ENCODE measurements around the gene HAL. TPM values are rescaled to one million over a fixed set of nuclear protein-coding genes. Genes with fewer than 3 reads are reported as not detected.

The HAL gene
- total RNA-seq, 2 donors from 2014 or later, result 1.6 TPM; not detected in 1

DNA sequence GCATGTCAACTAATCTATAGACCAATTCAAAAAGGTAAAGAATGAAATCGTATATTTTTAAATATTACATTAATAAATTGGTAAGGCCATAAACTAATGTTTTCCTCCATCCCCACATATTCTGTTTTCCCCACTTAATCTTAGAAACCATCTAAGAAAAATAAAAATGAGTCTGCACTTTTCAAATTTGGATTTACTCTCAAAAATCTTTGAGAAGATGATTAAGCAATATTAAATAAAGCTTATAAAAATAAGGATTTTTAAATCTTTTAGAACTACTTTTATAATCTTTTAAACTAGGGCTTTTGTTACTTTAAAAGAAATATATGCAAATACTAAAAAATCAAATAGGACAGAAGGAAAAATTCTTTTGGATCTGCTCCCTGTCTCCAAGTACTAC is 10.6 kb upstream of the HAL start:
- H3K4me3 ChIP-seq, result no peak overlapping the region
- H3K27ac ChIP-seq, result no peak overlapping the region
- no peaks in the 10 kb centered on the region for H3K27me3 ChIP-seq (replicated peaks; ENCODE audit: insufficient read depth)
- peaks cover 56% of the 10 kb centered on the region for H3K36me3 ChIP-seq
- no peaks in the 10 kb centered on the region for H3K9me3 ChIP-seq
- TF ChIP-seq, protein P1, sequence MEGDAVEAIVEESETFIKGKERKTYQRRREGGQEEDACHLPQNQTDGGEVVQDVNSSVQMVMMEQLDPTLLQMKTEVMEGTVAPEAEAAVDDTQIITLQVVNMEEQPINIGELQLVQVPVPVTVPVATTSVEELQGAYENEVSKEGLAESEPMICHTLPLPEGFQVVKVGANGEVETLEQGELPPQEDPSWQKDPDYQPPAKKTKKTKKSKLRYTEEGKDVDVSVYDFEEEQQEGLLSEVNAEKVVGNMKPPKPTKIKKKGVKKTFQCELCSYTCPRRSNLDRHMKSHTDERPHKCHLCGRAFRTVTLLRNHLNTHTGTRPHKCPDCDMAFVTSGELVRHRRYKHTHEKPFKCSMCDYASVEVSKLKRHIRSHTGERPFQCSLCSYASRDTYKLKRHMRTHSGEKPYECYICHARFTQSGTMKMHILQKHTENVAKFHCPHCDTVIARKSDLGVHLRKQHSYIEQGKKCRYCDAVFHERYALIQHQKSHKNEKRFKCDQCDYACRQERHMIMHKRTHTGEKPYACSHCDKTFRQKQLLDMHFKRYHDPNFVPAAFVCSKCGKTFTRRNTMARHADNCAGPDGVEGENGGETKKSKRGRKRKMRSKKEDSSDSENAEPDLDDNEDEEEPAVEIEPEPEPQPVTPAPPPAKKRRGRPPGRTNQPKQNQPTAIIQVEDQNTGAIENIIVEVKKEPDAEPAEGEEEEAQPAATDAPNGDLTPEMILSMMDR (IDR thresholded peaks at IDR 0.05), result no peak
- DNase-seq (ENCODE audit: low spot score), result no peak
- H3K4me1 ChIP-seq (ENCODE audit: control insufficient read depth in 1 of 2, low read depth in 2 of 2), result no peaks in the 10 kb centered on the region
- no peak for ATAC-seq (ENCODE audit: insufficient number of reproducible peaks, low FRiP score, low read depth)

DNA sequence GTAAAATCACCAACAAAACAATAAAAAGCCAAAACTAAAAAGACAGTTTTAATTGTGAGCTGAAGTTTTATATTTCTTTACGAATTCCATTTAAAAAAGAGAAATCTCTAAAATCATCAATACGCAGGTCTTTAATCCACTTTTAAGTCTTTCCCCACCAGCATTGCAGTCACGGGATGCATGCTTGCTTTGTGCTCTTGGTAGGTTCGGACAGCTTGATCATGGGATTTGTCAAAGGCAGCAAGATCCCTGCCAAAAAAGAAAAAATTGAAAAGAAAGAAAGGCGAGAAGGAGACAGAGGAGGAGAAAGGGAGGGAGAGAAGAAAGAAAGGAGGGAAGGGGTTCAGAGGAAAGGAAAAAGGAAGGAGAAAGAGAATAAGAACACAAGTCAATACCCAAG is 4.7 kb upstream of the HAL start:
- TF ChIP-seq, protein P1 (IDR thresholded peaks at IDR 0.05), result no peak
- Histone ChIP-seq H3K4me3 (no peak overlapping the region), H3K27ac (no peak overlapping the region), H3K36me3 (peaks cover 26% of the 10 kb centered on the region), H3K4me1 (ENCODE audit: control insufficient read depth in 1 of 2, low read depth in 2 of 2) (peaks cover 0 to 13% of the 10 kb centered on the region in 2 donors), H3K9me3 (no peaks in the 10 kb centered on the region), H3K27me3 (replicated peaks; ENCODE audit: insufficient read depth) (no peaks in the 10 kb centered on the region)
- ATAC-seq (ENCODE audit: insufficient number of reproducible peaks, low FRiP score, low read depth) (no peak), DNase-seq (ENCODE audit: low spot score) (no peak)

DNA sequence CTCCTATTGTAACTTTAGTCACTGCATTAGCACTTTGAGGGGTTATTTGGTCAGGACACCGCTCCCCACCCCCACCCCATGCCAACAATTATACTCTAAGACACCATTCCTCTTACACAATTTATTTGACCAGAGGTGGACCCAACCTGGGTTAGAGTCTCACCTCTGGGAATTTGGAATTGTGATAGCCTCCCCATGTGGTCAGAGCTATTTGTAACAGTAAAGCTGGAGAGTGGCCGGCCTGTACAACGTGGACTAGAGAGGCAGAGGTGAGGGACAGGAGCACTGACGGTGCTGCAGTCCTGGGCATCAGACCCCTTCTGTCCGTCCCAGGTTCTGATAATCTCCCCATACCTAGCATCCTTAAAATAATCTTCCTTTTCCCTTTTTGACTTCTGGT is 3.3 kb upstream of the HAL start:
- Histone ChIP-seq H3K36me3 (peaks cover 13% of the 10 kb centered on the region), H3K27me3 (replicated peaks; ENCODE audit: insufficient read depth) (no peaks in the 10 kb centered on the region), H3K27ac (no peak overlapping the region), H3K9me3 (no peaks in the 10 kb centered on the region), H3K4me3 (no peak overlapping the region), H3K4me1 (ENCODE audit: control insufficient read depth in 1 of 2, low read depth in 2 of 2) (peaks cover 0 to 13% of the 10 kb centered on the region in 2 donors)
- no peak for ATAC-seq (ENCODE audit: insufficient number of reproducible peaks, low FRiP score, low read depth)
- no peak for DNase-seq (ENCODE audit: low spot score)
- TF ChIP-seq, protein P1 (IDR thresholded peaks at IDR 0.05), result no peak

DNA sequence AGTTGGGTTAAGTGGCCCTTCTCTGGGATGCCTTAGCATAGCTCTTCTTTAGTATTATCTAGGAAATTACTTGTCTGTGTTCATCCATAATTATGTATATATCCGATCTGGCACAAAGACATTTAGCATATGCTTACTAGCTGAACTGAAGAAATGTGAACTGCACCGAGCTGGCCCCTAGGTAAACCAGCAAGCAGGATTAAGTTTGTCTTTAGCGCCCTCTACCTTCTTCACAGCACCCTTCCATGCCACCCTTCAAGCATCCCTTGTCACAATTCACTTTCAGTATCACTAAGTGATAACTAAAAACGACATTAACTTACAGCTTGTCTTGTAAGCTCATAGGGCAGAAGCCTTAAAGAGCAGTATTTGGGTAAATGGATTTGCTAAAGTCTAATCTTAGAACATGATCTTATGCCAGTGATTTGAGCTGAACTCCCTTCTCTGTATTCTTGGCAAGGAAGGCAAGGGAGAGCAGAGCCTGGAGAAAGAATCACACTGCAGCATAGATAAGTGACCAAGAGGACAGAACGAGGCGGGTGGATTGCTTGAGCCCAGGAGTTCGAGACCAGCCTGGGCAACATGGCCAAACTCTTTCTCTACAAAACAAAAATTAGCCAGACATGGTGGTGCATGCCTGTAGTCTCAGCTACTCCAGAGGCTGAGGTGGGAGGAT is 2.6 kb upstream of the HAL start:
- Histone ChIP-seq H3K36me3 (peaks cover 9% of the 10 kb centered on the region), H3K4me3 (no peak overlapping the region), H3K27ac (peak overlapping the region in 1 of 2 donors; percentile 18), H3K9me3 (no peaks in the 10 kb centered on the region), H3K4me1 (ENCODE audit: control insufficient read depth in 1 of 2, low read depth in 2 of 2) (peaks cover 0 to 13% of the 10 kb centered on the region in 2 donors), H3K27me3 (replicated peaks; ENCODE audit: insufficient read depth) (no peaks in the 10 kb centered on the region)
- no peak for DNase-seq (ENCODE audit: low spot score)
- TF ChIP-seq, protein P1 (IDR thresholded peaks at IDR 0.05), result peak; percentile 56
- ATAC-seq (ENCODE audit: insufficient number of reproducible peaks, low FRiP score, low read depth), result no peak

DNA sequence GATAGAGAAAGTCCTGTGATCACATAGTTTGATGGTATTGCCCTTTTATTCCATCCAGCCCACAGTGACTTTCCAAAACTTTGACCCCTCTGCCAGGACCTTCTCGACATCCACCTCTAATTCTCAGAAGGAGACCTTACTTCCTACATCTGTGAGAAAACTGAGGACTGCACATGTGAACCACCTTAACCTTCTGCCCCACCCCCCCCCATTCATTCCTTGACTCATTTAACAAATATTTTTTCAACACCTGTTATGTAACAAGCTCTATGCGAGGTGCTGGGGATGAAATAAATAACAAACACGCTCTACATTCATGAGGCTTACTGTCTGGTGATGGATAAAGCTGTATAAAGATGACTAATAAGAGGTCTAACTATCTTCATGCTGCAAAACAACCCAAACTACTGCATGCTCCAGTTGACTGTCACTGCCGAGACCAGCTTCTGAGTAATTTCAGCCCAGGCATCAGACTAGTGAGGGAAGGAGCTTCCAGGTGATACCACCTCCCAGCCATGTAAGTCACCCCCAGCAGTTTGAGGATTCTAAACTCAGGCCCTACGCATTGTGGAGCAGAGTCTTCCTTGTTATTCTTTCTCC is 1.9 kb upstream of the HAL start:
- no peak for DNase-seq (ENCODE audit: low spot score)

More for the DNA sequence above, 1.9 kb upstream of the HAL start:
- peaks cover 7% of the 10 kb centered on the region for H3K36me3 ChIP-seq
- H3K9me3 ChIP-seq, result no peaks in the 10 kb centered on the region
- no peaks in the 10 kb centered on the region for H3K27me3 ChIP-seq (replicated peaks; ENCODE audit: insufficient read depth)
- TF ChIP-seq, protein P1 (IDR thresholded peaks at IDR 0.05), result no peak
- no peak overlapping the region for H3K4me3 ChIP-seq
- H3K4me1 ChIP-seq (ENCODE audit: control insufficient read depth in 1 of 2, low read depth in 2 of 2), result peaks cover 0 to 13% of the 10 kb centered on the region in 2 donors
- no peak for ATAC-seq (ENCODE audit: insufficient number of reproducible peaks, low FRiP score, low read depth)
- no peak overlapping the region for H3K27ac ChIP-seq
